Mesenteric fat pad (tissue), 1 donor: ENCODE measurements around the gene CRYBA1. TPM values are rescaled to one million over a fixed set of nuclear protein-coding genes. Genes with fewer than 3 reads are reported as not detected.
"Not testable (repeated sequence)": the region's sequence is repeated elsewhere in the genome, so short reads cannot be mapped to it uniquely, and the experiment has no call there.

Experiments used
- DNase-seq: peaks from one replicate; pipeline ENCODE4 v3.0.0-alpha.2; 2020; ENCODE audit warnings: low spot score
- total RNA-seq: library from RNA; stranded (reverse); fragmentation: NEBNext Ultra II Directional; extraction: Animal tissue kit (Norgen Biotek cat#: 25700); gene quantifications from one replicate; pipeline ENCODE4 v1.2.1, GENCODE V29; 2021
- donor health status: DM: yes; HTN: yes; CAD: no.

Gene CRYBA1
- total RNA-seq, 1 donor from 2014 or later = not detected

DNA sequence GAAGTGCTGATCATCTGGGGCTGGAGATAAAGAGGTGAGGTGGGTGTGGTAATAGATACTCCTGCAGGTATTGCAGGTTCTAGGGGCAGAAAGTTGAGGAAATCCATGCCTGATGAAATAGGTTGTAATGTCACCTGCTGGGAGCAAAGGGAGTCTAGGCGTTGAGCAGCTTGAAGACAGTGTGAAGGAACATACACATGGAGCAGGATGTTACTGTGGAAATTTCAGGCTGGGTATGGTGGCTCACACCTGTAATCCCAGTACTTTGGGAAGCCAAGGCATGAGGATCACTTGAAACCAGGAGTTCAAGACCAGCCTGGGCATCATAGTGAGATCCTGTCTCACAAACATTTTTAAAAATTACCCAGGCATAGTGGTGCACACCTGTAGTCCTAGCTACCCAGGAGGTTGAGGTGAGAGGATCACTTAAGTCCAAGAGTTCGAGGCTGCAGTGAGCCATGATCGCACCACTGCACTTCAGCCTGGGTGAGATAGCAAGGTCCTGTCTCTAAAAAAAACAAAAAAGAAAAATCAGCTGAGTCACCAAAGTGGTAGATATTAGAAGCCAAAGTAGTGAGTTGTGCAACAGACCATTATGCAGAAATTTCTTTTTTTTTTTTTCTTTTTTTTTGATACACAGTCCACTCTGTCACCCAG is 9.1 kb upstream of the CRYBA1 start:
- no peak for DNase-seq

DNA sequence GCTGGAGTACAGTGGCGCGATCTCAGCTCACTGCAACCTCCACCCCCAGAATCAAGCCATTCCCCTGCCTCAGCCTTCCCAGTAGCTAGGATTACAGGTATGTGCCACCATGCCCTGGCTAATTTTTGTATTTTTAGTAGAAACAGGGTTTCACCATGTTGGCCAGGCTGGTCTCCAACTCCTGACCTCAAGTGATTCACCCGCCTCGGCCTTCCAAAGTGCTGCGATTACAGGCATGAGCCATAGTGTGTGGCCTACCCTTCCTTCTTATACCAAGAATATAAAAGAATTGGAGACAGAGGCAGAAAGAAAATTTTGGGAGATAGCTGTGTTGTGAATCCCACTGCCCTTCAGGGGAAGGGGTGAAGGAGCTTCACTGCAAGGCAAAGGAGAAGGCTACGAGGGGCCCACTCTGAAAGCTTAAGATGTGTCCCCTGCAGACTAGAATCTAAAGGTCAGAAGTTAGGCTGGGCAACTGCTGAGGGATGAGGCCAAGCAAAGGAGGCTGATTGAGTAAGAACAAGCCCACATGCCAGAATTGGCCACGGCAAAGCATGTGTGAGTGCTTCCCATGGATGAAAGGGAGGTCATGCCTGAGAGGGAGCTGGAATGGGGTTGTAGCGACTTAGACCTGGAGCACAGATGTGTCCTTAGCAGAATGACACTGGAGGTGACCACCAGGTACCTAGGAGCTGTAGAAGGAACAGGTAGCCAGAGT is 8.4 kb upstream of the CRYBA1 start:
- no peak for DNase-seq

DNA sequence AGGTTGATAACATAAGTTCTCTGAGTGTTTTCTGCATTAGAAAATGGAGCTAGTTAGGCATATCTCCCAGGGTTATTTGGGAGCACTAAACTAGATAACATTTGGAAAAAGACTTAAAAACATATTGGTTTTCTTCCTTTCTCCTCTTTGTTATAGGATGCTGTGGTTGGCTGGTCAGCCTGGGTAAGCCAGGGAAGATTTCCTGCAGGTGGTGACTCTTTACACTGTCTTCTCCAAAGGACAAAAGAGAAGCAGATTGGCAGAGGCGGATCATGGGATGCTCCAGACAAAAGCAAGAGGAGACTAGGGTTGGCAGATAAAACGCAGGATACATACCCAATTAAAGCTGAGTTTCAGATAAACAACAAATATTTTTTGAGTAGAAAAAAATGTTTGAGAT is 6.2 kb upstream of the CRYBA1 start:
- no peak for DNase-seq

GRCh38 chr17:29240968-29241963 is 5.4 kb upstream of the CRYBA1 start:
- DNase-seq = no peak

DNA sequence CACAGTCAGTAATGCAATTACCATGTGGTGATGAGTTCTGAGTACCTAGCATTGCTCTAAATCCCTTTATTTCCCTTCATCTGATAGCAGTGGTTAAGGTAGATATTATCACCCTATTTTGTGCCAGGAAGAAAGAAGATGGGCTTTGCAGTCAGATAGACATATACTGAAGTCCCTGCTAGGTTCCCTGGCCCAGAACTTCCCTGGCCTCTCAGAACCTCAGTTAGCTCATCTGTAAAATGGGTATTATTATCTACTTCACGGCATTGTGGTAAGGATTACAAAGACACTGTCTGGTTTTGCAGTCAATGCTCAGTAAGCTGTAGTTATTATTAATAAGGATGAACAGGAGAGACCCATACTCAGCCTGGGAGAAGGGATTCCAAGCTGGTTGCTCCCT is 4.6 kb upstream of the CRYBA1 start:
- DNase-seq = no peak

GRCh38 chr17:29242790-29243189 is 3.9 kb upstream of the CRYBA1 start:
- no peak for DNase-seq

DNA sequence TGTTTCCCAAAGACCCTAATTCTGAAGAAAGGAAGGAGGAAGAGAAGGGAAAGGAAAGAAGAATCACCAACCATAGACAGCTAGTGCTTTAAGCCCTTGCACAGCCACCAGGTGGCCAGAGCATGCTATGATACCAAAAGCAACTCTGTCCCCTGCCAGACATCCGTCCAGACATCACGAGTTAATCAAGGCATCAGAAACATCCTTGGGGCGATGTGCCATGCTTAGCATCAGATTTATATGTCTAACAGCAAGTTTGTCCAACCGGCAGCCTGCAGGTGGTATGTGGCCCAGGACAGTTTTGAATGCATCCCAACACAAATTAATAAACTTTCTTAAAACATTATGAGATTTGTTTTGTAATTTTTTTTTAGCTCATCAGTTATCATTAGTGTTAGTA is 2.9 kb upstream of the CRYBA1 start:
- DNase-seq = no peak

GRCh38 chr17:29245401-29245800 is 1.3 kb upstream of the CRYBA1 start:
- DNase-seq = no peak

GRCh38 chr17:29247219-29247618 is 560 bp downstream of the CRYBA1 start:
- DNase-seq = no peak

DNA sequence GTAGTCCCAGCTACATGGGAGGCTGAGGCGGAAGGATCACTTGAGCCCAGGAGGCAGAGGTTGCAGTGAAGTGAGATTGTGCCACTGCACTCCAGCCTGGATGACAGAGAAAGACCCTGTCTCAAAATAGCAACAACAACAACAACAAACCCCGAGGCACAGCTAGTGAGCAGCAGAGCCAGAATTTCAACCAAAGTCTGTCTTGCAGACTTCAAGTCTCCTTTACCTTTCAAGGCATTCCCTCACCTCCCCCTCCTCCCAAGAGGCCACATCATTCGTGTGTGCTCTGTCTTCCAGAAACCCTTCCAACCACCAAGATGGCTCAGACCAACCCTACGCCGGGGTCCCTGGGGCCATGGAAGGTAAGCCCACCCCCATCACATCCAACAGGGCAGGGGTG is 2.2 kb downstream of the CRYBA1 start:
- DNase-seq = no peak

- no peak for DNase-seq
Measured at GRCh38 chr17:29250666-29251065, 4.0 kb downstream of the CRYBA1 start.

DNA sequence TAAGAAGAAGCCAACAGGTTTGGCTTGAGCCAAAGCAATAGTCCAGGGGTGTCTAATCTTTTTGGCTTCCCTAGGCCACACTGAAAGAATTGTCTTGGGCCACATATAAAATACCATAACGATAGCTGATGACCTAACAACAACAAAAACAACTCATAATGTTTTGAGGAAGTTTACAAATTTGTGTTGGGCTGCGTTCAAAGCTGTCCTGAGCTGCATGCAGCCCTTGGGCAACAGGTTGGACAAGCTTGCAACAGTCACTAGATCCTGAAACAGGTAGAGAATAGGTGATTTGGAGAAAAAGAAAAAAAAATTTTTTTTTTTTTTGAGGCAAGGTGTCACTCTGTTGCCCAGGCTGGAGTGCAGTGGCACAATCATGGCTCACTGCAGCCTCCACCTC is 4.5 kb downstream of the CRYBA1 start:
- no peak for DNase-seq

GRCh38 chr17:29252101-29252791 is 5.6 kb downstream of the CRYBA1 start:
- DNase-seq = no peak

DNA sequence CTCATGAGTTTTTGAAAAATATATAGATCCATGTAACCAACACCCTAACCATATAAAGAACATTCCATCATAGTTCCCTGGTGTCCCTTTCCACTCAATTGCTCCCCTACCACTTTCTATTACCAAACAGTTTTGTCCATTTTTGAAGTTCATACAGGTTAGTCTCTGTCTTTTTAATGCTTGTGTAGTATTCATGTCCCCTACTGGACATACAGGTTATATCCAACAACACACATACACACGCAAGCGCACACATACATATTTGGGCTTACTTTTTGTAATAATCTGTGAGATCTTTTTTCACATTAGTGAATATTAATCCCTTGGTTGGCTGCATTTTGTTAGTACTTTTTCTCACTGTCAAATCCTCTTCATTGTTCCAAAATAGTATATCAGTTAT is 6.4 kb downstream of the CRYBA1 start:
- DNase-seq = no peak

GRCh38 chr17:29255926-29256522 is 9.4 kb downstream of the CRYBA1 start:
- DNase-seq = no peak

DNA sequence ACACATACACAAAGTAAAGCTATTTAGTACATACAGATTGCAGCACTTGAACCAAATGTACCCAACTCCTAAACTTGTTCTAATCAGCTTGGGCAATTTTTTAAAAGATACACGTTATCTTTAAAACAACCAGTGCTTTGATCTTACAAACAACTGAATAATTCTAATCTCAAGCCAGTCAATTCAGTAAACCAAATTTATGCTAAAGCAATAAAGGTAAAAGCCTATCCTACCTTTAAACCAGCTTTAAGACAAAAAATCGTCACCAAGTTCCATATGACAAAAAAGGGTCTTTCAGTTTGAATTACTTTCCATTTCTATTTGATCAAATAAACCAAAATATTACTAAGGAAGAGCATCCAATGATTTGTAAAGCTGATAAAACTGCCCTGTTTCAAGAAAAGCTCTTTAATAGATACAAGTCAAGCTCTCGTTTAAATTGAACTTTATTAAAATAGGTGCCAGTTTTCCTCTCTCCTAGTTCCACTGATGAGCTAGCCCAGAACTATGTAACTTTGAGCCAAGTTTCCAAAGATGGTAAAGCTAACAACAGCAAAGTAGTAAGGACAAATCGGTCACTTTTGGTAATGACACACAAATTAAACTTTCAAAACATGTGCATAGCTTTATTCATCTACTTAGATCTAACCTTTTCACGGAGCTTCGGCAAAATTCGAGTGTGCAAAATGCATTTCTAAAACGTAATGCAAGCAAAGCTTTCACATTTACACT is 10.2 kb downstream of the CRYBA1 start:
- no peak for DNase-seq

DNA sequence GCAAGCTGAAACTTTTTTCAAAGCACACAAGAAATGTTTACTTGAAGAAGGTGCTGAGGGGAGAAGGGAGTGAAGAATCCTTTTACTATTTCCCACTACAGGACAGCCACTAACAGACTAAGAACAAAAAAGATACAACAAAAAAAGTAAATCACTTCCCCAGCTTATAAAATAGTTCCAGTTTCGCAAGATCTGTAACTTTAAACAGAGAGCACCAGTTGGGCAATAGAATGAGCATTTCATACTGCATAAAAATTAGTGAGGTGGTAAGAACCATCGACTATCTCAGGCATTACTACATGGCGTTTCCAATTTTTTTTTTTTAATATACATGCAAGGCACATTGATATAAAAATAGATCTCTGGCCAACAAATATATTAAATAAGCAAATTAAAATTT is 11.1 kb downstream of the CRYBA1 start:
- no peak for DNase-seq

- DNase-seq = no peak
Measured at GRCh38 chr17:29263916-29264315, 17.3 kb downstream of the CRYBA1 start.

DNA sequence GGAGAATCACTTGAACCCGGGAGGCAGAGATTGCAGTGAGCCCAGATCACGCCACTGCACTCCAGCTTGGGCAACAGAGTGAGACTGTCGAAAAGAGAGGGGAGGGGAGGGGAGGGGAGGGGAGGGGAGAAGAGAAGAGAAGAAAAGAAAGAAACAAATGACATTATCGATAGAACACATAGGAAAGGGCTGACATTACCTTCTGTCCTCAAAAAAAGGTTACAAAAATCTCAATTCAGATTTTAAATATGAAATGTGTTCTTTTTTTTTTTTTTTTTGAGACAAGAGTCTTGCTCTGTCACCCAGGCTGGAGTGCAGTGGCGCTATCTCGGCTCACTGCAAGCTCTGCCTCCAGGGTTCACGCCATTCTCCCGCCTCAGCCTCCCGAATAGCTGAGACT is 25.3 kb downstream of the CRYBA1 start:
- not testable (repeated sequence) for DNase-seq

DNA sequence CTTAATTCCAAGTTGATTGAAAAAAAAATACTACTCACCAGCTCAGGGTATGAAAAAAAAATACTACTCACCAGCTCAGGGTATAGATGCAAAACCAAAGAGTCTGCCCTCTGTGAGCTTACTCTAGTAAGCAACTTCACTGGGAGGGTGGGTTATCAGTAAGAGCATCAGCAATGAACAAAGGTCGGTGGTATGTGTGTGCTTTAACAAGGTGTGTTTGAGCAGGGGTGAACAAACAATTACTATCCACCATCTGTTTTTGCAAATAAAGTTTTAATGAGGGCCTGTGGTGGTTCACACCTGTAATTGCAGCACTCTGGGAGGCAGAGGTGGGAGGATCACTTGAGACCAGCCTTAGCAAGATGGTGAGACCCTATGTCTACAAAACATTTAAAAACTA is 27.3 kb downstream of the CRYBA1 start:
- no peak for DNase-seq
